IPS-11a (cell line): ENCODE measurements around the gene WNT7B.

Experiments
- H3K4me3 ChIP-seq: one replicate; pipeline ENCODE4 v1.5.1; 2013; ENCODE audit warnings: low read depth, low read length, control low read depth

WNT7B gene

DNA sequence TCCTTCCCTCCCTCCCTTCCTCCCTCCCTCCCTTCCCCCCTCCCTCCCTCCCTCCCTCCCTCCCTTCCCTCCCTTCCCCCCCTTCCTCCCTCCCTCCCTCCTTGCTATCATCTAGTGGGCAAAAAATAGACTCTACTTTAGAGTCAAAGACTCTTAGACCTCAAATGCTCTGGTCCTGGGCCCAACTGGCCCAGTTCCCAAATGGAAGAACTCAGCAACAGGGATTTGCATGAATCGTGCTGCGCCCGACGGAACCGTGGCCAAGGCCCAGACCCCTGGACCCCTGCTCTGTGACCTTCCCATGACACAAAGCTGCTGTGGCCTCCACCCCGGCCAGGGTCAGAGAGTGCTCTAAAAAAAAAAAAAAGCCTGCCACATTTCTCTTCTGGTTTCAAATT, 97.4 kb downstream of the WNT7B start:
- H3K4me3 ChIP-seq = no peak overlapping the region

DNA sequence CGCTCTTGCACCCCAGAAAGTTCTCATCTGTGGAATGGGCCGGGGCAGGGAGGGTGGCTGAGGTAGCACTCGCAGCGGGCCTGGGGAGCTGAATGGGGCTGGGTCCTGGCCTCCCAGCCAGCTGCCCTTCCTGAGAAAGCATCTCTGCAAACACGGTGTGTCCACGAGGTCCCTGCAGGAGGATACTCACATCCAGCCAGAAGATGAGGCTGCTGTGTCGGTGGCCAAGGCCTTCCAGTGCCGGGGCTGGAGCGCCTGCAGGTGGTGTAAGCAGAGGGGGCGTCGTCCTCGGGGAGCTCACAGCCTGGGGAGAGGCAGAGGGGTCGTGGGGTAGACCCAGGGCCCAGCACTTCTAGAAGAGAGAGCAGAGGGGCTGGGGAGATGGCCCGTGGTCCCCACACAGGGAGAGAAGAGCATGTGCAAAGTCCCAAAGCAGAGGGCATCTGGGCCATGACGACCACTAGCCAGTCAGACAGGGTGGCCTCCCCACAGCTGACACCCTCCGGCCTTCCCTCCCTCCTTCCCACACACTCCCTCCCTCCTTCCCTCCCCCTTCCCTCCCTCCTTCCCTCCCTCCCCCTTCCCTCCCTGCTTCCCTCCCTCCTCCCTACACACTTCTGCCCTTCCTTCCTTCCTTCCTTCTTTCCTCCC, 97.9 kb downstream of the WNT7B start:
- no peak overlapping the region for H3K4me3 ChIP-seq

DNA sequence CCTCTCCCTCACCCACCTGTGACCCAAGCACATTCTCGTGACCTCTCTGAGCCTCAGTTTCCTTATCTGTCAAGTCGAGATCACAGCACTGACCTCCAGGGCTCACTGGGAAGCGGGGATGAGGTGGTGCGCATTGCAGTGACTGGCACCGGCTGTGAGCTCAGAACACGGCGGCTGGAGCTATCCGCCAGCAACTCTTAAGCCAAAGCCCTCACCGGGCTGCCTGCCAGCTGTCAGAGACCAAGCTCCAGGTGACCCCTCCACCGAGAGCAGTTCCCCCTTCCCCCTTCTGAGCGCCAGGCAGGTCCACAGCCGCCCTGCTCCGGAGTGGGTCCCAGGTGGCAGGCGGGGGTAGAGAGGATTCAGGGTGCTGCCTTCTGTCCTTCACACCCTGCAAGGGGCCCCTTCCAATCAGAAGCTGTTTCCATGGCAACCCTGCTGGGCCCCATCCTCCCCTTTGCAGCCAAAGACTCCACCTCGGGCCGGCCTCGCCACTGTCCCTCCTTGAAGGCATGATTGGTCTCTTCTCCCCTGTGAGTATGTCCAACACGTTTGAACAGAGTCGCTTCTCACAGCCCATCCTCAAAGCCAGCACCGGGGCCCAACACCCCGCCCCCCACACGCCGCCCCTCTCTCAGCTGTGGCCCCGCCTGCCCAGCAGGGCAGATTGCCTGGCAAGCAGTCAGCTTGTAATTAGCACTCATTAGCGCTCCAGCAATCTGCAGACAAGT, 98.7 kb downstream of the WNT7B start:
- no peak overlapping the region for H3K4me3 ChIP-seq

DNA sequence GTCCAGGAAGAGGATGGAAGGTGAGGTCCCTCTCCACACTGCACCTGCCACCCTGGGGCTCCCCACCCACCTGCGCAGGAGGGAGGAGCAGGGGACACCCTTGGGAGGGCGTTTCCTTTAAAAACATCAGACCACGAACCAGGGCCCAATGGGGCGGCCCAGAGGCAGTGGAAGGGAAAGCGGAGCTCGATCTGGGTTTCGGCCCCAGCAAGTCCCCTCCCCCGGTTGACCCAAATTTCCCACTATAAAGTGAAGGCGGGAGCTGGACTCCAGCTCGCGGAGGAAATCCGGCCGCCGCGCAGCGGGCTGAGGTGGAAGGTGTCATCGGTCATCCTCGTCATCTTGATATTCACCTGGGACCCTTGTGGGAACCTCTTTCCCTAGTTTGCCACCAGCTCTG, 99.3 kb downstream of the WNT7B start:
- H3K4me3 ChIP-seq = no peak overlapping the region

DNA sequence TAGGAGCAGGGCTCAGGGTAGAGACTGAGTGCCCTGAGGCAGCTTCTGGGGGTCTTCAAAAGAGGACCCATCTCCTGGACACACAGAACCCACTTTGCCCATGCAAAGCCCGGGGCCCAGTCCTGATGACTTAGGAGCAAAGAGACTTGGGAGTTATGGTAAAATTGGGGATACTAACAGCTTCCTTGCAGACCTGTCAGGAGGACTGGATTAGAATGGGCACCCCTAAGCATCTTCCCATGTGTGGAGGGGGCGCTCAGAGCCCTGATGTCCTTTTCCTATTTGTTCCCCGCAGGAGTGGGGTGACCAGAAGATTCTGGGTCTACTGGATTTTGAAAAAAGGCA, 100.0 kb downstream of the WNT7B start:
- H3K4me3 ChIP-seq = no peak overlapping the region

DNA sequence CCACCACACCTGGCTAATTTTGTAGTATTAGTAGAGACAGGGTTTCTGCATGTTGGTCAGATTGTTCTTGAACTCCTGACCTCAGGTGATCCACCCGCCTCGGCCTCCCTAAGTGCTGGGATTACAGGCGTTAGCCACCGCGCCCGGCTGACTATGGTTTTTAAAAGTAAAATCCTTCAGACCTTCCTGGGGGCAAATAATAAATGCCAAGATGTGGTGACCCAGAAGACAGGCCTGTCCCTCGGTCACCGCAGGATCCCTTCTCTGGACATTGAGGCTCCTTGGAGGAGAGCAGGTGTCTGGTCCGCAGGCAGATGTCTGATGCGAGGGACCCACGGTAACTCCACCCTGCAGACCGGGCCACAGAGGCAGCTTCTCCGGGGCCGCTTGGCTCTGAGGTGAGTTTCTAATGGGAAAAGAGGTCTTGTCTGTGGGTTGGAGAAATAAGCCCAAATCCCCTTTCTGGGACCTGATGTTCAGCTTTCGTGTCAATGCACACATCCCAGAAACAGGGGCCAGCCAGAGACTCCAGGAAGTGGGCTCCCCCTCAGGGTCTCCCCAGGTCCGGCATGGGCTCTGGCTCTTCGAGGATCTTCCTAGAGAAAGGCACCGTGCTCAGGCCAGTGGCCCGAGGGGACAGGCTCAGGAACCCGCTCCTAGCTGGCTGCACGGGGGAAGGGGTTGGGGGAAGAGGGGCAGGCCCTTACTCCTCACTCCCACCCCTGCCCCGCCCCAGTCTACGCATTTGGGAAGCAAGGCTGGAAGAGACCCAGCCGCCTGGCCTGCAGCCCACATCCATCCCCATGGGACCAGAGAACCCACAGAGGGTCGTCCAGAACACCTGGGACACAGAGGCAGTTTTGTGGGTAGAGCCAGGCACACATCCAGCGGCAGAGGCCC, 100.6 kb downstream of the WNT7B start:
- no peak overlapping the region for H3K4me3 ChIP-seq

DNA sequence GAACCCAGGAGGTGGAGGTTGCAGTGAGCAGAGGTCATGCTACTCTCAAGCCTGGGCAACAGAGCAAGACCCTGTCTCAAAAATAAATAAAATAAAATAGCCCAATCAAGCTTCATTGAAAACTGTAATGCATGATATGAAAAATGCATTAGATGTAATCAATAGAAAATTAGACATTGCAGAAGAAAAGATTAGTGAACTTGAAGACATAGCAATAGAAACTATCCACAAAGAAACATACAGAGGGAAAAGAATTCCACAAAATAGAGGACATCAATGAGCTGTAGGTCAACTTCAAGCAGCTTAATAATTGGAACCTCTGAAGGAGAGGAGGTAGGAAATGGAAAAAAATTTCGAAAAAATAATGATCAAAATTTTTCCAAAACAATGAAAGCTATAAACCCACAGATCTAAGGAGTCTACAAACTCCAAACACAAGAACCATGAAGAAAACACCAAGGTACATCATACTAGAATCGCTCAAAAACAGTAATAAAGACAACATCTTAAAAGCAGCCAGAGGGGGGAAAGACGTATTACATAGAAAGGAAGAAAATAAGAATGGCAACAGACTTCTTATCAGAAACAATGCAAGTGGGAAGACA, 104.2 kb downstream of the WNT7B start:
- H3K4me3 ChIP-seq = no peak overlapping the region

DNA sequence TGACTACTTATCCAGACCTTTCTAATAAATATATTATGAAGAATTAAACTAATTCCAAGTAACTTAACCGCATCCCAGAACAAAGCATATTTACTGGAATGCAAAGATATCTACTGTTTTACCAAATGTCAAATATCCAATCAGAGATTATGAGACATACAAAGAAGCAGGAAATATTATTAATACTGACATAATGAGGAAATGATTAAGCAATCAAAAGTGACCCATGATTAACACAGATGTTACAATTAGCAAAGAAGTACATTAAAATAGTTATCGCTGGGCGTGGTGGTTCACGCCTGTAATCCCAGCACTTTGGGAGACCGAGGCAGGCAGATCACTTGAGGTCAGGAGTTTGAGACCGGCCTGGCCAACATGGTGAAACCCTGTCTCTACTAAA, 105.2 kb downstream of the WNT7B start:
- H3K4me3 ChIP-seq = no peak overlapping the region
